ENCODE results near the gene AKAP5. TPM values are rescaled to one million over a fixed set of nuclear protein-coding genes. Genes with fewer than 3 reads are reported as not detected.

AKAP5 gene
- total and polyA plus RNA-seq, 9 of the 15 experiments (the other 6 are each of a cell fraction or from before 2014, with no cell fraction given), result 0.06 to 0.94 (median 0.34) TPM

DNA sequence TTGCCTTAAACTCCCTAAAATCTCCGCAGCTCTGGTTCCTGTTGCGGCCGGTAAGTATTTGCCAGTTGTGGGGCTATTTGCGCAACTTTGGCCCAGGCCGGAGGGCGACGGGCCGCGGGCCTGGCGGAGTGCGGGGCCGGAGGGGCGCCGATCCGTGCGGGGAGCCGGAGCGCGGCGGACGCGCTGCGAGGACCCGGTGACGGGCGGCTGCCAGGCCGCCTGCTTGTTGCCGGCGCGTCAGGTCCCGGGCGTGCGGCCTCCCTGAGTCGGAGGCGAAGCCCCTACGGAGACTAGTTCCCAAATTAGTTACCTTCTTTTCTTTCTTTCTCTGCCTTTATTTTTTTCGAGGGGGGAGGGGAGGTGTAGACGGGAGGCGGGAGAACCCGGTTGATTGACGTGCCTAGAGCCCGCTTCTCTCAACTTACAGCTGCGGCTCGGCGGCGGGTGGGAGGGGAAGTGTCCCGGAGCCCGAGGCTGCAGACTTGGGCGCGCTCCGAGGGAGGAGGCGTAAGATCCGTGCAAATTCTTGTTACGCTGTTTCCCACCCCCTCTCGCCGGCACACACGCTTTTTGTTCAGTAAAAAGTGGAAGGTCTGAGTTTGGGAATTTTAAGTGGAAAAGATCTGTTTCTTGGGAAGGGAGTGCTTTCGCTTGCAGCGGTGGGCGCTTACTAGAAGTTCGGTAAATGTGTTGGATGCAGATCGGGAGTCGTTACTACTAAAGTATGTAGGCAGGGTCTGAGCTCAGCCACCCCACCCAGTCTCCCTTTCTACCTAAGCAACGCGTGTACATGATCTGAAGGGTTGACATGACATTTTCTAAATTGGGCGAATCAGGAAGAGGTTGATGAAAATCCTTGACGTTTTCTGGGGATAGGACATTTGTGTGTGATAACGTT lies 39.8 kb downstream of the AKAP5 start (continued):
- TF ChIP-seq PHF8 (IDR thresholded peaks at IDR 0.05; ENCODE audit: borderline replicate concordance, low read length) (peak; percentile 64; the same call in 1 of the 2 replicates), FIP1L1 (IDR thresholded peaks at IDR 0.05; ENCODE audit: low read depth, low read length, poor library complexity, severe bottlenecking) (peak; percentile 26), POLR2H (tag; IDR thresholded peaks at IDR 0.05; ENCODE audit: low read depth) (0 out of 2 replicates have a peak, but pooled peaks have one; percentile 23), PTTG1 (tag; IDR thresholded peaks at IDR 0.05; ENCODE audit: low read depth) (no peak), HNRNPLL (IDR thresholded peaks at IDR 0.05; ENCODE audit: low read depth, low read length, poor library complexity, severe bottlenecking) (peak; percentile 79), SMAD4 (CRISPR knock-in tag; conservative IDR thresholded peaks at IDR 0.05) (0 out of 2 replicates have a peak, but pooled peaks have one; percentile 44), CTBP1 (IDR thresholded peaks at IDR 0.05; ENCODE audit: borderline replicate concordance) (peak; percentile 73; the same call in 1 of the 2 replicates), MYC (IDR thresholded peaks at IDR 0.05; ENCODE audit: low read depth, low read length) (0 out of 2 replicates have a peak, but pooled peaks have one; percentile 12), MYC (CRISPR knock-in tag; IDR thresholded peaks at IDR 0.05; ENCODE audit: borderline replicate concordance, low read depth) (no peak), TCF7 (IDR thresholded peaks at IDR 0.05; ENCODE audit: borderline replicate concordance) (0 out of 2 replicates have a peak, but pooled peaks have one; percentile 58)
- TF ChIP-seq, protein P1, sequence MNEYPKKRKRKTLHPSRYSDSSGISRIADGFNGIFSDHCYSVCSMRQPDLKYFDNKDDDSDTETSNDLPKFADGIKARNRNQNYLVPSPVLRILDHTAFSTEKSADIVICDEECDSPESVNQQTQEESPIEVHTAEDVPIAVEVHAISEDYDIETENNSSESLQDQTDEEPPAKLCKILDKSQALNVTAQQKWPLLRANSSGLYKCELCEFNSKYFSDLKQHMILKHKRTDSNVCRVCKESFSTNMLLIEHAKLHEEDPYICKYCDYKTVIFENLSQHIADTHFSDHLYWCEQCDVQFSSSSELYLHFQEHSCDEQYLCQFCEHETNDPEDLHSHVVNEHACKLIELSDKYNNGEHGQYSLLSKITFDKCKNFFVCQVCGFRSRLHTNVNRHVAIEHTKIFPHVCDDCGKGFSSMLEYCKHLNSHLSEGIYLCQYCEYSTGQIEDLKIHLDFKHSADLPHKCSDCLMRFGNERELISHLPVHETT (CRISPR knock-in tag; conservative IDR thresholded peaks at IDR 0.05 in 1 of 2, IDR thresholded peaks at IDR 0.05 in 1 of 2), result peak in 1 of 2 experiments; percentile 29; a peak in 1 of 4 replicates
- TF ChIP-seq, protein P2, sequence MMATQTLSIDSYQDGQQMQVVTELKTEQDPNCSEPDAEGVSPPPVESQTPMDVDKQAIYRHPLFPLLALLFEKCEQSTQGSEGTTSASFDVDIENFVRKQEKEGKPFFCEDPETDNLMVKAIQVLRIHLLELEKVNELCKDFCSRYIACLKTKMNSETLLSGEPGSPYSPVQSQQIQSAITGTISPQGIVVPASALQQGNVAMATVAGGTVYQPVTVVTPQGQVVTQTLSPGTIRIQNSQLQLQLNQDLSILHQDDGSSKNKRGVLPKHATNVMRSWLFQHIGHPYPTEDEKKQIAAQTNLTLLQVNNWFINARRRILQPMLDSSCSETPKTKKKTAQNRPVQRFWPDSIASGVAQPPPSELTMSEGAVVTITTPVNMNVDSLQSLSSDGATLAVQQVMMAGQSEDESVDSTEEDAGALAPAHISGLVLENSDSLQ (IDR thresholded peaks at IDR 0.05), result peak; percentile 99
- TF ChIP-seq, protein P3, sequence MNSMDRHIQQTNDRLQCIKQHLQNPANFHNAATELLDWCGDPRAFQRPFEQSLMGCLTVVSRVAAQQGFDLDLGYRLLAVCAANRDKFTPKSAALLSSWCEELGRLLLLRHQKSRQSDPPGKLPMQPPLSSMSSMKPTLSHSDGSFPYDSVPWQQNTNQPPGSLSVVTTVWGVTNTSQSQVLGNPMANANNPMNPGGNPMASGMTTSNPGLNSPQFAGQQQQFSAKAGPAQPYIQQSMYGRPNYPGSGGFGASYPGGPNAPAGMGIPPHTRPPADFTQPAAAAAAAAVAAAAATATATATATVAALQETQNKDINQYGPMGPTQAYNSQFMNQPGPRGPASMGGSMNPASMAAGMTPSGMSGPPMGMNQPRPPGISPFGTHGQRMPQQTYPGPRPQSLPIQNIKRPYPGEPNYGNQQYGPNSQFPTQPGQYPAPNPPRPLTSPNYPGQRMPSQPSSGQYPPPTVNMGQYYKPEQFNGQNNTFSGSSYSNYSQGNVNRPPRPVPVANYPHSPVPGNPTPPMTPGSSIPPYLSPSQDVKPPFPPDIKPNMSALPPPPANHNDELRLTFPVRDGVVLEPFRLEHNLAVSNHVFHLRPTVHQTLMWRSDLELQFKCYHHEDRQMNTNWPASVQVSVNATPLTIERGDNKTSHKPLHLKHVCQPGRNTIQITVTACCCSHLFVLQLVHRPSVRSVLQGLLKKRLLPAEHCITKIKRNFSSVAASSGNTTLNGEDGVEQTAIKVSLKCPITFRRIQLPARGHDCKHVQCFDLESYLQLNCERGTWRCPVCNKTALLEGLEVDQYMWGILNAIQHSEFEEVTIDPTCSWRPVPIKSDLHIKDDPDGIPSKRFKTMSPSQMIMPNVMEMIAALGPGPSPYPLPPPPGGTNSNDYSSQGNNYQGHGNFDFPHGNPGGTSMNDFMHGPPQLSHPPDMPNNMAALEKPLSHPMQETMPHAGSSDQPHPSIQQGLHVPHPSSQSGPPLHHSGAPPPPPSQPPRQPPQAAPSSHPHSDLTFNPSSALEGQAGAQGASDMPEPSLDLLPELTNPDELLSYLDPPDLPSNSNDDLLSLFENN (IDR thresholded peaks at IDR 0.05; ENCODE audit: low read depth in 2 of 2, low read length in 2 of 2), result peak in 1 of 2 experiments; percentile 34; a peak in 1 of 4 replicates
- TF ChIP-seq, protein P4, sequence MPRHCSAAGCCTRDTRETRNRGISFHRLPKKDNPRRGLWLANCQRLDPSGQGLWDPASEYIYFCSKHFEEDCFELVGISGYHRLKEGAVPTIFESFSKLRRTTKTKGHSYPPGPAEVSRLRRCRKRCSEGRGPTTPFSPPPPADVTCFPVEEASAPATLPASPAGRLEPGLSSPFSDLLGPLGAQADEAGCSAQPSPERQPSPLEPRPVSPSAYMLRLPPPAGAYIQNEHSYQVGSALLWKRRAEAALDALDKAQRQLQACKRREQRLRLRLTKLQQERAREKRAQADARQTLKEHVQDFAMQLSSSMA (CRISPR knock-in tag; IDR thresholded peaks at IDR 0.05), result 0 out of 2 replicates have a peak, but pooled peaks have one; percentile 37
- TF ChIP-seq, protein P5, sequence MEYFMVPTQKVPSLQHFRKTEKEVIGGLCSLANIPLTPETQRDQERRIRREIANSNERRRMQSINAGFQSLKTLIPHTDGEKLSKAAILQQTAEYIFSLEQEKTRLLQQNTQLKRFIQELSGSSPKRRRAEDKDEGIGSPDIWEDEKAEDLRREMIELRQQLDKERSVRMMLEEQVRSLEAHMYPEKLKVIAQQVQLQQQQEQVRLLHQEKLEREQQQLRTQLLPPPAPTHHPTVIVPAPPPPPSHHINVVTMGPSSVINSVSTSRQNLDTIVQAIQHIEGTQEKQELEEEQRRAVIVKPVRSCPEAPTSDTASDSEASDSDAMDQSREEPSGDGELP (CRISPR knock-in tag; IDR thresholded peaks at IDR 0.05; ENCODE audit: borderline replicate concordance), result peak; percentile 73; the same call in 1 of the 2 replicates

All from K562 (cell line).